ENCODE measurements around the gene TRIO.
A peak's percentile ranks its signal among the peaks of the same experiment; 100 is the strongest.

Gene TRIO

GRCh38 chr5:14151416-14151815 is 8.3 kb downstream of the TRIO start:
- no peak for DNase-seq (ENCODE audit: low read depth)
- no peak for TF ChIP-seq CTCF (conservative IDR thresholded peaks at IDR 0.05; ENCODE audit: control insufficient read depth, insufficient read depth, low read depth, low read length)

GRCh38 chr5:14153071-14153864 is 10.1 kb downstream of the TRIO start:
- no peak for DNase-seq (ENCODE audit: low read depth)
- no peak for TF ChIP-seq CTCF (conservative IDR thresholded peaks at IDR 0.05; ENCODE audit: control insufficient read depth, insufficient read depth, low read depth, low read length)
- H3K4me3 ChIP-seq (ENCODE audit: control insufficient read depth, low read depth, low read length), result no peak overlapping the region

More at GRCh38 chr5:14151416-14151815, 8.3 kb downstream of the TRIO start:
- no peak overlapping the region for H3K4me3 ChIP-seq (ENCODE audit: control insufficient read depth, low read depth, low read length)

GRCh38 chr5:14153932-14154731 is 11.0 kb downstream of the TRIO start:
- H3K4me3 ChIP-seq (ENCODE audit: control insufficient read depth, low read depth, low read length), result peak overlapping the region; percentile 6
- peak; percentile 85 for DNase-seq (ENCODE audit: low read depth)
- no peak for TF ChIP-seq CTCF (conservative IDR thresholded peaks at IDR 0.05; ENCODE audit: control insufficient read depth, insufficient read depth, low read depth, low read length)

- DNase-seq (ENCODE audit: low read depth), result no peak
- TF ChIP-seq CTCF (conservative IDR thresholded peaks at IDR 0.05; ENCODE audit: control insufficient read depth, insufficient read depth, low read depth, low read length), result no peak
- H3K4me3 ChIP-seq (ENCODE audit: control insufficient read depth, low read depth, low read length), result no peak overlapping the region
Measured at GRCh38 chr5:14155075-14155474, 11.9 kb downstream of the TRIO start.

- H3K4me3 ChIP-seq (ENCODE audit: control insufficient read depth, low read depth, low read length), result no peak overlapping the region
Measured at GRCh38 chr5:14155739-14156138, 12.6 kb downstream of the TRIO start.

GRCh38 chr5:14156290-14156649 is 13.1 kb downstream of the TRIO start:
- DNase-seq (ENCODE audit: low read depth), result no peak
- no peak for TF ChIP-seq CTCF (conservative IDR thresholded peaks at IDR 0.05; ENCODE audit: control insufficient read depth, insufficient read depth, low read depth, low read length)
- H3K4me3 ChIP-seq (ENCODE audit: control insufficient read depth, low read depth, low read length), result no peak overlapping the region

More at GRCh38 chr5:14155739-14156138, 12.6 kb downstream of the TRIO start:
- DNase-seq (ENCODE audit: low read depth), result no peak
- TF ChIP-seq CTCF (conservative IDR thresholded peaks at IDR 0.05; ENCODE audit: control insufficient read depth, insufficient read depth, low read depth, low read length), result no peak

All from fibroblast of mammary gland (primary cell).